Immature natural killer cell (primary cell): ENCODE measurements around the gene CCDC178. TPM values are rescaled to one million over a fixed set of nuclear protein-coding genes. Genes with fewer than 3 reads are reported as not detected.

ENCODE experiments used
- DNase-seq, 3 donors: peaks; one replicate each; pipeline ENCODE4 v3.0.0; 2022; ENCODE audit warnings: mixed read lengths in 1 of 3
- H3K27ac Mint-ChIP-seq, 6 donors: one replicate each; pipeline ENCODE4 v1.8.0; 2020; ENCODE audit warnings: mixed read lengths in 6 of 6, mild to moderate bottlenecking in 5 of 6, inconsistent platforms in 4 of 6, moderate library complexity in 3 of 6
- H3K27me3 Mint-ChIP-seq, 3 donors: one replicate each; pipeline ENCODE4 v1.8.0; 2020 to 2021; ENCODE audit warnings: low read depth in 3 of 3, mild to moderate bottlenecking in 3 of 3, mixed read lengths in 3 of 3, moderate library complexity in 3 of 3, inconsistent platforms in 1 of 3
- H3K36me3 Mint-ChIP-seq, 3 donors: one replicate each; pipeline ENCODE4 v1.8.0; 2020; ENCODE audit warnings: mixed read lengths in 3 of 3, inconsistent platforms in 2 of 3, mild to moderate bottlenecking in 2 of 3
- H3K4me1 Mint-ChIP-seq, 2 donors: one replicate each; pipeline ENCODE4 v1.8.0; 2020; ENCODE audit warnings: inconsistent platforms in 2 of 2, mild to moderate bottlenecking in 2 of 2, mixed read lengths in 2 of 2, moderate library complexity in 1 of 2
- H3K4me3 Mint-ChIP-seq, 5 donors: one replicate each; pipeline ENCODE4 v1.8.0; 2020; ENCODE audit warnings: mild to moderate bottlenecking in 5 of 5, mixed read lengths in 5 of 5, inconsistent platforms in 3 of 5, moderate library complexity in 3 of 5
- H3K9me3 Mint-ChIP-seq, 6 donors: one replicate each; pipeline ENCODE4 v1.8.0; 2020; ENCODE audit warnings: mild to moderate bottlenecking in 6 of 6, mixed read lengths in 6 of 6, inconsistent platforms in 4 of 6, moderate library complexity in 3 of 6
- polyA plus RNA-seq, 3 donors: library from polyadenylated mRNA; unstranded; fragments of 300-500 nt; fragmentation: Illumina TruSeq; gene quantifications; one replicate each; pipeline ENCODE4 v1.2.3, GENCODE V29; 2021

Gene CCDC178
- polyA plus RNA-seq, 3 donors from 2014 or later, result not detected

- H3K27me3 Mint-ChIP-seq, result no peaks in the 10 kb centered on the region
- no peak overlapping the region for H3K4me3 Mint-ChIP-seq
- no peak overlapping the region for H3K27ac Mint-ChIP-seq
- H3K36me3 Mint-ChIP-seq, result no peaks in the 10 kb centered on the region
- no peaks in the 10 kb centered on the region for H3K4me1 Mint-ChIP-seq
- peaks cover 8 to 47% (median 13%) of the 10 kb centered on the region in 6 donors for H3K9me3 Mint-ChIP-seq
- DNase-seq, result no peak
These were observed 406.3 kb downstream of the CCDC178 start for GRCh38 chr18:33034212-33034611.

GRCh38 chr18:33022370-33022769 lies 418.2 kb downstream of the CCDC178 start:
- no peak for DNase-seq
- H3K4me3 Mint-ChIP-seq, result no peak overlapping the region
- H3K4me1 Mint-ChIP-seq, result no peaks in the 10 kb centered on the region
- peaks cover 0 to 2% (median 0%) of the 10 kb centered on the region in 3 donors for H3K27me3 Mint-ChIP-seq
- no peak overlapping the region for H3K27ac Mint-ChIP-seq
- H3K36me3 Mint-ChIP-seq, result no peaks in the 10 kb centered on the region
- H3K9me3 Mint-ChIP-seq, result peaks cover 2 to 56% (median 10%) of the 10 kb centered on the region in 6 donors

- DNase-seq, result no peak
- Mint-ChIP-seq H3K36me3 (no peaks in the 10 kb centered on the region), H3K4me1 (no peaks in the 10 kb centered on the region), H3K27ac (no peak overlapping the region), H3K9me3 (peaks cover 0 to 48% (median 8%) of the 10 kb centered on the region in 6 donors), H3K4me3 (no peak overlapping the region), H3K27me3 (peaks cover 0 to 2% (median 0%) of the 10 kb centered on the region in 3 donors)
These were observed 419.6 kb downstream of the CCDC178 start for GRCh38 chr18:33020877-33021276.

GRCh38 chr18:33014060-33014796 lies 426.3 kb downstream of the CCDC178 start:
- Mint-ChIP-seq H3K9me3 (peaks cover 5 to 46% (median 18%) of the 10 kb centered on the region in 6 donors), H3K4me3 (no peak overlapping the region), H3K36me3 (peaks cover 0 to 2% (median 0%) of the 10 kb centered on the region in 3 donors), H3K4me1 (no peaks in the 10 kb centered on the region), H3K27me3 (peaks cover 0 to 3% (median 0%) of the 10 kb centered on the region in 3 donors), H3K27ac (no peak overlapping the region)
- DNase-seq, result no peak

- peaks cover 0 to 1% (median 0%) of the 10 kb centered on the region in 3 donors for H3K27me3 Mint-ChIP-seq
- H3K4me1 Mint-ChIP-seq, result no peaks in the 10 kb centered on the region
- DNase-seq, result no peak
- peaks cover 6 to 51% (median 15%) of the 10 kb centered on the region in 6 donors for H3K9me3 Mint-ChIP-seq
- H3K27ac Mint-ChIP-seq, result no peak overlapping the region
- peaks cover 0 to 6% (median 0%) of the 10 kb centered on the region in 3 donors for H3K36me3 Mint-ChIP-seq
- H3K4me3 Mint-ChIP-seq, result no peak overlapping the region
These were observed 430.4 kb downstream of the CCDC178 start for GRCh38 chr18:33010149-33010548.

GRCh38 chr18:32998921-32999320 lies 441.6 kb downstream of the CCDC178 start:
- H3K27me3 Mint-ChIP-seq, result no peaks in the 10 kb centered on the region
- no peak overlapping the region for H3K4me3 Mint-ChIP-seq

GRCh38 chr18:32998285-32998684 lies 442.2 kb downstream of the CCDC178 start:
- H3K9me3 Mint-ChIP-seq, result peaks cover 8 to 33% (median 18%) of the 10 kb centered on the region in 6 donors
- H3K27me3 Mint-ChIP-seq, result no peaks in the 10 kb centered on the region
- DNase-seq, result no peak
- no peak overlapping the region for H3K4me3 Mint-ChIP-seq
- no peaks in the 10 kb centered on the region for H3K36me3 Mint-ChIP-seq
- H3K27ac Mint-ChIP-seq, result no peak overlapping the region
- H3K4me1 Mint-ChIP-seq, result no peaks in the 10 kb centered on the region

More at GRCh38 chr18:32998921-32999320, 441.6 kb downstream of the CCDC178 start:
- H3K9me3 Mint-ChIP-seq, result peaks cover 9 to 35% (median 20%) of the 10 kb centered on the region in 6 donors
- no peak overlapping the region for H3K27ac Mint-ChIP-seq
- DNase-seq, result no peak
- no peaks in the 10 kb centered on the region for H3K4me1 Mint-ChIP-seq
- H3K36me3 Mint-ChIP-seq, result no peaks in the 10 kb centered on the region

- no peak overlapping the region for H3K27ac Mint-ChIP-seq
- no peak overlapping the region for H3K4me3 Mint-ChIP-seq
- peaks cover 0 to 10% (median 2%) of the 10 kb centered on the region in 6 donors for H3K9me3 Mint-ChIP-seq
- H3K4me1 Mint-ChIP-seq, result no peaks in the 10 kb centered on the region
- DNase-seq, result no peak
- no peaks in the 10 kb centered on the region for H3K36me3 Mint-ChIP-seq
- H3K27me3 Mint-ChIP-seq, result no peaks in the 10 kb centered on the region
These were observed 456.8 kb downstream of the CCDC178 start for GRCh38 chr18:32983721-32984120.

GRCh38 chr18:32980896-32981295 lies 459.6 kb downstream of the CCDC178 start:
- Mint-ChIP-seq H3K9me3 (peaks cover 0 to 14% (median 5%) of the 10 kb centered on the region in 6 donors), H3K36me3 (no peaks in the 10 kb centered on the region), H3K4me3 (no peak overlapping the region), H3K27ac (no peak overlapping the region), H3K27me3 (no peaks in the 10 kb centered on the region), H3K4me1 (no peaks in the 10 kb centered on the region)
- DNase-seq, result no peak

GRCh38 chr18:32975501-32975900 lies 465.0 kb downstream of the CCDC178 start:
- Mint-ChIP-seq H3K4me3 (no peak overlapping the region), H3K4me1 (no peaks in the 10 kb centered on the region), H3K27me3 (no peaks in the 10 kb centered on the region), H3K27ac (no peak overlapping the region), H3K9me3 (peaks cover 5 to 23% (median 13%) of the 10 kb centered on the region in 6 donors), H3K36me3 (no peaks in the 10 kb centered on the region)
- DNase-seq, result no peak

- H3K27me3 Mint-ChIP-seq, result no peaks in the 10 kb centered on the region
- no peaks in the 10 kb centered on the region for H3K36me3 Mint-ChIP-seq
- H3K4me3 Mint-ChIP-seq, result no peak overlapping the region
- H3K9me3 Mint-ChIP-seq, result peaks cover 7 to 27% (median 14%) of the 10 kb centered on the region in 6 donors
- H3K4me1 Mint-ChIP-seq, result no peaks in the 10 kb centered on the region
- H3K27ac Mint-ChIP-seq, result no peak overlapping the region
- no peak for DNase-seq
These were observed 465.4 kb downstream of the CCDC178 start for GRCh38 chr18:32975163-32975436.

GRCh38 chr18:32974421-32975162 lies 465.9 kb downstream of the CCDC178 start:
- no peak for DNase-seq
- H3K9me3 Mint-ChIP-seq, result peaks cover 7 to 29% (median 14%) of the 10 kb centered on the region in 6 donors
- H3K27ac Mint-ChIP-seq, result no peak overlapping the region
- H3K27me3 Mint-ChIP-seq, result no peaks in the 10 kb centered on the region
- no peak overlapping the region for H3K4me3 Mint-ChIP-seq
- peaks cover 0 to under 1% (median 0%) of the 10 kb centered on the region in 3 donors for H3K36me3 Mint-ChIP-seq
- no peaks in the 10 kb centered on the region for H3K4me1 Mint-ChIP-seq

GRCh38 chr18:32968248-32968647 lies 472.3 kb downstream of the CCDC178 start:
- DNase-seq, result no peak
- Mint-ChIP-seq H3K4me3 (no peak overlapping the region), H3K36me3 (peaks cover 0 to 4% (median 0%) of the 10 kb centered on the region in 3 donors), H3K9me3 (peaks cover 7 to 31% (median 13%) of the 10 kb centered on the region in 6 donors), H3K4me1 (no peaks in the 10 kb centered on the region), H3K27me3 (no peaks in the 10 kb centered on the region), H3K27ac (no peak overlapping the region)

- no peak for DNase-seq
- Mint-ChIP-seq H3K27me3 (no peaks in the 10 kb centered on the region), H3K4me1 (no peaks in the 10 kb centered on the region), H3K4me3 (no peak overlapping the region), H3K36me3 (peaks cover 0 to 4% (median 0%) of the 10 kb centered on the region in 3 donors), H3K27ac (no peak overlapping the region), H3K9me3 (peaks cover 6 to 34% (median 10%) of the 10 kb centered on the region in 6 donors)
These were observed 474.4 kb downstream of the CCDC178 start for GRCh38 chr18:32966141-32966540.
